Gastroesophageal sphincter (tissue), 3 donors: ENCODE results near the gene GNG2.

ENCODE experiments used
- POLR2A ChIP-seq, 2 donors: fragments of 450-650 bp; IDR thresholded peaks; one replicate each; pipeline ENCODE4 v1.6.1; 2017; ENCODE audit warnings: antibody characterized with exemption in 2 of 2, mild to moderate bottlenecking in 2 of 2, moderate library complexity in 1 of 2
- TF ChIP-seq, protein P1 (sequence below), 4 experiments: fragments of 200-600 bp in 2 of 4; fragments of 450-650 bp in 2 of 4; sonication (generic) in 1 of 4; IDR thresholded peaks; one replicate each; pipeline ENCODE4 v1.5.1; 2017 to 2019; ENCODE audit warnings: antibody characterized with exemption in 4 of 4, mild to moderate bottlenecking in 2 of 4, moderate library complexity in 2 of 4

DNA sequence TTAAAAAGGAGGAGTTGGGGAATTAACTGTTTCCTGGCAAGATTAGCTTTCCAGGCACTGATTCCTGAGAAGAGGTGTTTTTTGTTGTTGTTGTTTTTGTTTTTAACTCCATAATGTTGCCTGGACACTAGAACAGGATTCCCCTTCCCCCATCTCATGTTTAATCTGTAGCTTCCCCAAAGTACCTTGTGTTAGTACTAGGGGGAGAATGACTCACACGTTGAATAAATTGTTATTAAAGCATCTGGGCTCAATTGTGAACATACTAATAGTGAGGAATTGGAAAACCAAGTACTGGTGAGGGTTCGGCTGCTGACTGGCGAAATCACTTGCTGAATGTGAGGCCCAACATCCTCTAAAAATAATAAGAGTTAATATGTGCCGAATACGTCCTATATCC, 1.3 kb upstream of the GNG2 start:
- TF ChIP-seq, protein P1, sequence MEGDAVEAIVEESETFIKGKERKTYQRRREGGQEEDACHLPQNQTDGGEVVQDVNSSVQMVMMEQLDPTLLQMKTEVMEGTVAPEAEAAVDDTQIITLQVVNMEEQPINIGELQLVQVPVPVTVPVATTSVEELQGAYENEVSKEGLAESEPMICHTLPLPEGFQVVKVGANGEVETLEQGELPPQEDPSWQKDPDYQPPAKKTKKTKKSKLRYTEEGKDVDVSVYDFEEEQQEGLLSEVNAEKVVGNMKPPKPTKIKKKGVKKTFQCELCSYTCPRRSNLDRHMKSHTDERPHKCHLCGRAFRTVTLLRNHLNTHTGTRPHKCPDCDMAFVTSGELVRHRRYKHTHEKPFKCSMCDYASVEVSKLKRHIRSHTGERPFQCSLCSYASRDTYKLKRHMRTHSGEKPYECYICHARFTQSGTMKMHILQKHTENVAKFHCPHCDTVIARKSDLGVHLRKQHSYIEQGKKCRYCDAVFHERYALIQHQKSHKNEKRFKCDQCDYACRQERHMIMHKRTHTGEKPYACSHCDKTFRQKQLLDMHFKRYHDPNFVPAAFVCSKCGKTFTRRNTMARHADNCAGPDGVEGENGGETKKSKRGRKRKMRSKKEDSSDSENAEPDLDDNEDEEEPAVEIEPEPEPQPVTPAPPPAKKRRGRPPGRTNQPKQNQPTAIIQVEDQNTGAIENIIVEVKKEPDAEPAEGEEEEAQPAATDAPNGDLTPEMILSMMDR (IDR thresholded peaks at IDR 0.05) = no peak
- TF ChIP-seq POLR2A (IDR thresholded peaks at IDR 0.05) = no peak
